CD14-positive monocyte (primary cell): ENCODE results near the gene P2RY14. TPM values are rescaled to one million over a fixed set of nuclear protein-coding genes. Genes with fewer than 3 reads are reported as not detected.

Experiments
- DNase-seq, 3 donors: peaks; one replicate each; pipeline ENCODE4 v3.0.0-alpha.2; 2011 to 2022
- H2AFZ ChIP-seq: 2 replicates; pipeline ENCODE4 v1.6.0; 2012; ENCODE audit warnings: mild to moderate bottlenecking, low read depth, low read length, inconsistent platforms; ENCODE audit not compliant: insufficient read depth, poor library complexity, severe bottlenecking
- H3K27ac ChIP-seq, 2 donors: 1 replicate in 1 of 2; 2 replicates in 1 of 2; pipeline ENCODE4 v1.5.1; 2012 to 2013; ENCODE audit warnings: low read length in 2 of 2, control low read depth in 1 of 2, inconsistent platforms in 1 of 2, low read depth in 1 of 2, mild to moderate bottlenecking in 1 of 2
- H3K27me3 ChIP-seq, 2 donors: one replicate each; pipeline versions ENCODE4 v1.6.0 to v1.6.1; 2011 to 2013; ENCODE audit warnings: low read length in 2 of 2; ENCODE audit not compliant: control insufficient read depth in 2 of 2, insufficient read depth in 2 of 2
- H3K36me3 ChIP-seq, 2 donors: replicated peaks in 1 of 2; 1 replicate in 1 of 2; 2 replicates in 1 of 2; pipeline versions ENCODE4 v1.5.1 to v1.6.1; 2012 to 2013; ENCODE audit warnings: low read length in 2 of 2, control low read depth in 1 of 2, inconsistent platforms in 1 of 2, mild to moderate bottlenecking in 1 of 2; ENCODE audit not compliant: insufficient read depth in 2 of 2, control insufficient read depth in 1 of 2
- H3K4me1 ChIP-seq, 2 donors: 1 replicate in 1 of 2; 2 replicates in 1 of 2; pipeline versions ENCODE4 v1.5.1 to v1.6.1; 2012 to 2013; ENCODE audit warnings: low read length in 2 of 2, control low read depth in 1 of 2, inconsistent platforms in 1 of 2, mild to moderate bottlenecking in 1 of 2, moderate library complexity in 1 of 2; ENCODE audit not compliant: insufficient read depth in 2 of 2, control insufficient read depth in 1 of 2
- H3K4me2 ChIP-seq: replicated peaks from 2 replicates; pipeline ENCODE3; 2012; ENCODE audit warnings: low read length, moderate library complexity, mild to moderate bottlenecking; ENCODE audit not compliant: poor library complexity, severe bottlenecking; ENCODE audit errors: extremely low read depth
- H3K4me3 ChIP-seq, 3 experiments: fragments of 200-600 bp in 1 of 3; sonication (generic) in 1 of 3; replicated peaks in 1 of 3; 1 replicate in 2 of 3; 2 replicates in 1 of 3; pipeline ENCODE4 v1.5.1; 2011 to 2013; ENCODE audit warnings: low read length in 3 of 3, mild to moderate bottlenecking in 3 of 3, control low read depth in 2 of 3, low read depth in 2 of 3, inconsistent platforms in 1 of 3, moderate library complexity in 1 of 3
- H3K79me2 ChIP-seq: 2 replicates; pipeline ENCODE4 v1.6.0; 2012; ENCODE audit warnings: mild to moderate bottlenecking, control low read depth, inconsistent platforms, low read length, moderate library complexity; ENCODE audit not compliant: insufficient read depth
- H3K9ac ChIP-seq: 2 replicates; pipeline ENCODE4 v1.6.0; 2017; ENCODE audit warnings: low read length, mild to moderate bottlenecking; ENCODE audit not compliant: insufficient read depth, poor library complexity, severe bottlenecking
- H3K9me3 ChIP-seq, 2 donors: replicated peaks in 1 of 2; 1 replicate in 1 of 2; 2 replicates in 1 of 2; pipeline versions ENCODE4 v1.5.1 to v1.6.1; 2012 to 2013; ENCODE audit warnings: low read length in 2 of 2, control low read depth in 1 of 2; ENCODE audit not compliant: control insufficient read depth in 1 of 2, insufficient read depth in 1 of 2
- H4K20me1 ChIP-seq: 2 replicates; pipeline ENCODE4 v1.6.0; 2012; ENCODE audit warnings: mild to moderate bottlenecking, low read length, control low read depth, moderate library complexity; ENCODE audit not compliant: insufficient read depth
- H3K27ac Mint-ChIP-seq, 7 donors: one replicate each; pipeline ENCODE4 v1.8.0; 2020; ENCODE audit warnings: mild to moderate bottlenecking in 7 of 7, mixed read lengths in 7 of 7, moderate library complexity in 6 of 7, inconsistent platforms in 2 of 7
- H3K27me3 Mint-ChIP-seq, 3 donors: one replicate each; pipeline ENCODE4 v1.8.0; 2021 to 2022; ENCODE audit warnings: low read depth in 3 of 3, mild to moderate bottlenecking in 3 of 3, mixed read lengths in 3 of 3, moderate library complexity in 3 of 3, inconsistent platforms in 1 of 3
- H3K36me3 Mint-ChIP-seq, 2 donors: one replicate each; pipeline ENCODE4 v1.8.0; 2020; ENCODE audit warnings: mixed read lengths in 2 of 2, inconsistent platforms in 1 of 2, mild to moderate bottlenecking in 1 of 2
- H3K4me1 Mint-ChIP-seq: one replicate; pipeline ENCODE4 v1.8.0; 2020; ENCODE audit warnings: mild to moderate bottlenecking, mixed read lengths
- H3K4me3 Mint-ChIP-seq, 2 donors: one replicate each; pipeline ENCODE4 v1.8.0; 2020; ENCODE audit warnings: mild to moderate bottlenecking in 2 of 2, mixed read lengths in 2 of 2, moderate library complexity in 1 of 2
- H3K9me3 Mint-ChIP-seq, 7 donors: one replicate each; pipeline ENCODE4 v1.8.0; 2020 to 2022; ENCODE audit warnings: mixed read lengths in 7 of 7, mild to moderate bottlenecking in 6 of 7, moderate library complexity in 6 of 7, inconsistent platforms in 2 of 7
- CTCF ChIP-seq: fragments of 200-600 bp; IDR thresholded peaks from one replicate; pipeline ENCODE4 v1.8.0; 2022; ENCODE audit warnings: antibody characterized with exemption, mild to moderate bottlenecking
- WGBS: methylation state at CpG from one replicate; pipeline ENCODE4 v1.1.5; 2013; ENCODE audit warnings: missing lambda C conversion rate; ENCODE audit not compliant: insufficient coverage; 5-methylcytosine and 5-hydroxymethylcytosine counted together
- intact Hi-C, 2 donors: fragments of 100-400 bp; cut with micrococcal nuclease; formaldehyde crosslinking; loops; one replicate each; pipeline versions ENCODE4 v1.15.0 to v1.15.1; 2023
- polyA plus RNA-seq, 3 donors: library from polyadenylated mRNA; depleted of rRNA in 1 of 3; unstranded in 2 of 3; stranded (reverse) in 1 of 3; fragments of 300-500 nt in 2 of 3; fragments of >200 nt in 1 of 3; fragmentation: Illumina TruSeq in 2 of 3; gene quantifications; 1 replicate in 2 of 3; 2 replicates in 1 of 3; pipeline ENCODE4 v1.2.3, GENCODE V29; 2012 to 2021

P2RY14 gene
- polyA plus RNA-seq, 3 donors: 0.20 to 0.67 (median 0.50) TPM

GRCh38 chr3:151264605-151265004 is 13.7 kb downstream of the P2RY14 start:
- Histone ChIP-seq H4K20me1 (no peaks in the 10 kb centered on the region), H3K4me3 (no peak overlapping the region), H3K36me3 (no peaks in the 10 kb centered on the region), H3K27ac (peak overlapping the region in 1 of 2 donors; percentile 76), H3K4me1 (peaks cover 21 to 23% of the 10 kb centered on the region in 2 donors), H3K4me2 (no peak overlapping the region), H2AFZ (no peak overlapping the region), H3K27me3 (no peaks in the 10 kb centered on the region), H3K79me2 (no peaks in the 10 kb centered on the region), H3K9ac (no peak overlapping the region), H3K9me3 (no peaks in the 10 kb centered on the region)
- H3K4me1 Mint-ChIP-seq: peaks cover 22% of the 10 kb centered on the region
- H3K36me3 Mint-ChIP-seq: no peaks in the 10 kb centered on the region
- no peak overlapping the region for H3K4me3 Mint-ChIP-seq
- no CpG with 5 or more reads among the region's 1 CpG for WGBS
- peak overlapping the region; percentile 6 to 97 (median 90) for H3K27ac Mint-ChIP-seq
- intact Hi-C loops: no loop called here
- peaks cover 0 to 10% (median 1%) of the 10 kb centered on the region in 3 donors for H3K27me3 Mint-ChIP-seq
- no peak for DNase-seq
- no peaks in the 10 kb centered on the region for H3K9me3 Mint-ChIP-seq
- TF ChIP-seq CTCF: no peak

GRCh38 chr3:151262871-151263525 is 15.3 kb downstream of the P2RY14 start:
- no peak overlapping the region for H3K27ac Mint-ChIP-seq
- no peak overlapping the region for H3K4me3 ChIP-seq
- H3K79me2 ChIP-seq: no peaks in the 10 kb centered on the region
- H3K4me1 Mint-ChIP-seq: peaks cover 20% of the 10 kb centered on the region
- no peak for TF ChIP-seq CTCF
- no peaks in the 10 kb centered on the region for H3K9me3 Mint-ChIP-seq
- no peak overlapping the region for H2AFZ ChIP-seq
- no peaks in the 10 kb centered on the region for H3K36me3 ChIP-seq
- H3K27me3 ChIP-seq: no peaks in the 10 kb centered on the region
- intact Hi-C loops: no loop called here
- peaks cover 21 to 23% of the 10 kb centered on the region in 2 donors for H3K4me1 ChIP-seq
- H4K20me1 ChIP-seq: no peaks in the 10 kb centered on the region
- no peak overlapping the region for H3K9ac ChIP-seq
- peaks cover 0 to 8% (median 1%) of the 10 kb centered on the region in 3 donors for H3K27me3 Mint-ChIP-seq
- 99% methylated on average over 7 of the region's 8 CpGs for WGBS
- H3K27ac ChIP-seq: no peak overlapping the region
- H3K9me3 ChIP-seq: no peaks in the 10 kb centered on the region
- no peak overlapping the region for H3K4me3 Mint-ChIP-seq
- H3K36me3 Mint-ChIP-seq: no peaks in the 10 kb centered on the region
- DNase-seq: no peak
- H3K4me2 ChIP-seq: no peak overlapping the region
